HG03521 (cell line): ENCODE measurements around the gene EIF4G3.
"Not testable (repeated sequence)": the region's sequence is repeated elsewhere in the genome, so short reads cannot be mapped to it uniquely, and the experiment has no call there.

Source experiments
- ATAC-seq: cut with Tn5 transposase; IDR thresholded peaks from one replicate; pipeline ENCODE4 v1.9.1; 2021; ENCODE audit warnings: mild to moderate bottlenecking, moderate library complexity; ENCODE audit not compliant: unreplicated experiment

Gene EIF4G3

GRCh38 chr1:21037091-21037490 is 139.6 kb downstream of the EIF4G3 start:
- ATAC-seq, result no peak

- no peak for ATAC-seq
Observed at GRCh38 chr1:21035794-21036193, 140.9 kb downstream of the EIF4G3 start.

GRCh38 chr1:21034725-21035628 is 141.7 kb downstream of the EIF4G3 start:
- no peak for ATAC-seq

- no peak for ATAC-seq
Observed at GRCh38 chr1:21032741-21033140, 144.0 kb downstream of the EIF4G3 start.

- no peak for ATAC-seq
Observed at GRCh38 chr1:21030181-21030580, 146.5 kb downstream of the EIF4G3 start.

GRCh38 chr1:21028520-21029145 is 148.1 kb downstream of the EIF4G3 start:
- ATAC-seq, result no peak

- no peak for ATAC-seq
Observed at GRCh38 chr1:21027805-21028204, 148.9 kb downstream of the EIF4G3 start.

GRCh38 chr1:21024918-21025317 is 151.8 kb downstream of the EIF4G3 start:
- ATAC-seq, result no peak

- not testable (repeated sequence) for ATAC-seq
Observed at GRCh38 chr1:21024136-21024896, 152.4 kb downstream of the EIF4G3 start.

- peak; percentile 74 for ATAC-seq
Observed at GRCh38 chr1:21022279-21023040, 154.2 kb downstream of the EIF4G3 start.

- no peak for ATAC-seq
Observed at GRCh38 chr1:21021311-21021710, 155.4 kb downstream of the EIF4G3 start.

GRCh38 chr1:21020151-21020550 is 156.5 kb downstream of the EIF4G3 start:
- ATAC-seq, result no peak

GRCh38 chr1:21018673-21019072 is 158.0 kb downstream of the EIF4G3 start:
- ATAC-seq, result no peak

GRCh38 chr1:21013510-21013909 is 163.2 kb downstream of the EIF4G3 start:
- ATAC-seq, result no peak

- no peak for ATAC-seq
Observed at GRCh38 chr1:21012937-21013336, 163.8 kb downstream of the EIF4G3 start.

GRCh38 chr1:21007876-21008275 is 168.8 kb downstream of the EIF4G3 start:
- no peak for ATAC-seq

GRCh38 chr1:21005466-21006239 is 171.0 kb downstream of the EIF4G3 start:
- no peak for ATAC-seq

GRCh38 chr1:21003281-21004045 is 173.2 kb downstream of the EIF4G3 start:
- ATAC-seq, result no peak

- ATAC-seq, result no peak
Observed at GRCh38 chr1:21001042-21001441, 175.7 kb downstream of the EIF4G3 start.
